ENCODE measurements around the gene PLCB1. TPM values are rescaled to one million over a fixed set of nuclear protein-coding genes. Genes with fewer than 3 reads are reported as not detected.

PLCB1 gene
- total RNA-seq, 1 experiment from 2014 or later, result 6.8 TPM

- no peak for TF ChIP-seq CTCF (conservative IDR thresholded peaks at IDR 0.05; ENCODE audit: low read depth, low read length)
- no peak for TF ChIP-seq EZH2 (IDR thresholded peaks at IDR 0.05; ENCODE audit: borderline replicate concordance, low read depth, low read length, poor library complexity, severe bottlenecking)
- no peaks in the 10 kb centered on the region for H3K27me3 ChIP-seq (replicated peaks; ENCODE audit: insufficient read depth, low read depth, low read length, poor library complexity)
- no peaks in the 10 kb centered on the region for H3K36me3 ChIP-seq (ENCODE audit: insufficient read depth, low read length, poor library complexity, severe bottlenecking)
- intact Hi-C loops (cut with micrococcal nuclease; ENCODE audit: unreplicated experiment), result no loop called here
- H3K27ac ChIP-seq (ENCODE audit: low read depth, low read length, poor library complexity, severe bottlenecking), result no peak overlapping the region
- DNase-seq (ENCODE audit: low spot score), result no peak
- ChIA-PET CTCF (no interaction called here), POLR2A (ENCODE audit: low non-redundant PET) (interaction anchor here (0.7 kb wide), 1 partner anchor 17 kb away, joined by 4 read pairs; no protein-coding TSS in a partner anchor)
- no peaks in the 10 kb centered on the region for H3K4me1 ChIP-seq (ENCODE audit: insufficient read depth, low read length, poor library complexity, severe bottlenecking)
- no peak overlapping the region for H3K4me3 ChIP-seq (ENCODE audit: low read depth, low read length, poor library complexity, severe bottlenecking)
- H3K9me3 ChIP-seq (ENCODE audit: low read depth, low read length, poor library complexity, severe bottlenecking), result no peaks in the 10 kb centered on the region
- no TSS peak for BruUV-seq (replicated peaks)
Observed at GRCh38 chr20:8246153-8246552, 114.1 kb downstream of the PLCB1 start.

- no peak for TF ChIP-seq EZH2 (IDR thresholded peaks at IDR 0.05; ENCODE audit: borderline replicate concordance, low read depth, low read length, poor library complexity, severe bottlenecking)
- TF ChIP-seq CTCF (conservative IDR thresholded peaks at IDR 0.05; ENCODE audit: low read depth, low read length), result no peak
- Histone ChIP-seq H3K27ac (ENCODE audit: low read depth, low read length, poor library complexity, severe bottlenecking) (no peak overlapping the region), H3K36me3 (ENCODE audit: insufficient read depth, low read length, poor library complexity, severe bottlenecking) (no peaks in the 10 kb centered on the region), H3K4me3 (ENCODE audit: low read depth, low read length, poor library complexity, severe bottlenecking) (no peak overlapping the region), H3K9me3 (ENCODE audit: low read depth, low read length, poor library complexity, severe bottlenecking) (no peaks in the 10 kb centered on the region), H3K27me3 (replicated peaks; ENCODE audit: insufficient read depth, low read depth, low read length, poor library complexity) (no peaks in the 10 kb centered on the region), H3K4me1 (ENCODE audit: insufficient read depth, low read length, poor library complexity, severe bottlenecking) (no peaks in the 10 kb centered on the region)
- BruUV-seq (replicated peaks), result no TSS peak
- ChIA-PET CTCF (no interaction called here), POLR2A (ENCODE audit: low non-redundant PET) (interaction anchor here (0.7 kb wide), 1 partner anchor 17 kb away, joined by 4 read pairs; no protein-coding TSS in a partner anchor)
- no peak for DNase-seq (ENCODE audit: low spot score)
- intact Hi-C loops (cut with micrococcal nuclease; ENCODE audit: unreplicated experiment), result no loop called here
Observed at GRCh38 chr20:8246716-8247115, 114.7 kb downstream of the PLCB1 start.

- Histone ChIP-seq H3K4me3 (ENCODE audit: low read depth, low read length, poor library complexity, severe bottlenecking) (no peak overlapping the region), H3K27ac (ENCODE audit: low read depth, low read length, poor library complexity, severe bottlenecking) (no peak overlapping the region), H3K27me3 (replicated peaks; ENCODE audit: insufficient read depth, low read depth, low read length, poor library complexity) (no peaks in the 10 kb centered on the region), H3K9me3 (ENCODE audit: low read depth, low read length, poor library complexity, severe bottlenecking) (no peaks in the 10 kb centered on the region), H3K4me1 (ENCODE audit: insufficient read depth, low read length, poor library complexity, severe bottlenecking) (no peaks in the 10 kb centered on the region), H3K36me3 (ENCODE audit: insufficient read depth, low read length, poor library complexity, severe bottlenecking) (no peaks in the 10 kb centered on the region)
- no peak for TF ChIP-seq CTCF (conservative IDR thresholded peaks at IDR 0.05; ENCODE audit: low read depth, low read length)
- TF ChIP-seq EZH2 (IDR thresholded peaks at IDR 0.05; ENCODE audit: borderline replicate concordance, low read depth, low read length, poor library complexity, severe bottlenecking), result no peak
- no peak for DNase-seq (ENCODE audit: low spot score)
- CTCF ChIA-PET, result no interaction called here
- intact Hi-C loops (cut with micrococcal nuclease; ENCODE audit: unreplicated experiment), result no loop called here
- BruUV-seq (replicated peaks), result no TSS peak
- POLR2A ChIA-PET (ENCODE audit: low non-redundant PET), result no interaction called here
Observed at GRCh38 chr20:8248051-8248450, 116.0 kb downstream of the PLCB1 start.
